K562 (cell line): Measurements from ENCODE around the gene PDF. TPM values are rescaled to one million over a fixed set of nuclear protein-coding genes. Genes with fewer than 3 reads are reported as not detected.

Source experiments
- EGR1 ChIP-seq: fragments of 450-650 bp; conservative IDR thresholded peaks from 2 replicates; pipeline ENCODE4 v1.6.1; 2017; ENCODE audit warnings: mild to moderate bottlenecking
- MGA ChIP-seq: fragments of 450-650 bp; IDR thresholded peaks from 2 replicates; pipeline ENCODE4 v1.6.1; 2016; ENCODE audit warnings: mild to moderate bottlenecking, moderate library complexity
- STAG1 ChIP-seq: sonication (generic); formaldehyde crosslinking; IDR thresholded peaks from 2 replicates; pipeline ENCODE4 v1.5.0; 2020; ENCODE audit warnings: missing genetic modification reagents, borderline replicate concordance
- ZNF146 ChIP-seq: IDR thresholded peaks from one replicate; pipeline ENCODE4 v1.6.1; 2018; ENCODE audit warnings: missing compliant biosample characterization; ENCODE audit not compliant: unreplicated experiment
- ZNF586 ChIP-seq: fragments of 450-650 bp; formaldehyde crosslinking; conservative IDR thresholded peaks from 2 replicates; pipeline ENCODE4 v1.4.0; 2020; ENCODE audit warnings: mild to moderate bottlenecking, moderate library complexity
- polyA plus RNA-seq, 8 experiments: library from polyadenylated mRNA; depleted of rRNA in 4 of 8; stranded (reverse) in 5 of 8; unstranded in 3 of 8; fragments of >200 nt; fragmentation: Nextera tagmentation in 2 of 8; fragmentation: Illumina TruSeq in 1 of 8; extraction: Ambion mirVana in 2 of 8; extraction: Trizol in 1 of 8; gene quantifications; 2 replicates each; pipeline versions ENCODE4 v1.2.1 to v1.2.3, GENCODE V29; 2011 to 2014; ENCODE audit warnings: inconsistent platforms in 1 of 8, missing spikeins in 1 of 8
- total RNA-seq, 7 experiments: library from RNA; depleted of rRNA in 6 of 7; stranded (reverse); fragments of >200 nt in 6 of 7; fragmentation: Illumina TruSeq in 2 of 7; extraction: Trizol in 2 of 7; gene quantifications; 2 replicates each; pipeline versions ENCODE4 v1.2.1 to v1.2.3, GENCODE V29; 2011 to 2021; ENCODE audit warnings: low replicate concordance in 1 of 7
- TF ChIP-seq, protein P1 (sequence below): fragments of 450-650 bp; formaldehyde crosslinking; IDR thresholded peaks from 2 replicates; pipeline ENCODE4 v1.4.0; 2020; ENCODE audit warnings: mild to moderate bottlenecking, mixed read lengths
- TF ChIP-seq, protein P2 (sequence below): fragments of 250-450 bp; sonication (Bioruptor Pico); IDR thresholded peaks from 2 replicates; pipeline ENCODE4 v1.4.0; 2020

The PDF gene
- total and polyA plus RNA-seq, 9 of the 15 experiments (the other 6 are each of a cell fraction or from before 2014, with no cell fraction given), result 0.15 to 72.4 (median 5.6) TPM

GRCh38 chr16:69330286-69331109 lies at the start of gene PDF (continued):
- TF ChIP-seq, protein P1, sequence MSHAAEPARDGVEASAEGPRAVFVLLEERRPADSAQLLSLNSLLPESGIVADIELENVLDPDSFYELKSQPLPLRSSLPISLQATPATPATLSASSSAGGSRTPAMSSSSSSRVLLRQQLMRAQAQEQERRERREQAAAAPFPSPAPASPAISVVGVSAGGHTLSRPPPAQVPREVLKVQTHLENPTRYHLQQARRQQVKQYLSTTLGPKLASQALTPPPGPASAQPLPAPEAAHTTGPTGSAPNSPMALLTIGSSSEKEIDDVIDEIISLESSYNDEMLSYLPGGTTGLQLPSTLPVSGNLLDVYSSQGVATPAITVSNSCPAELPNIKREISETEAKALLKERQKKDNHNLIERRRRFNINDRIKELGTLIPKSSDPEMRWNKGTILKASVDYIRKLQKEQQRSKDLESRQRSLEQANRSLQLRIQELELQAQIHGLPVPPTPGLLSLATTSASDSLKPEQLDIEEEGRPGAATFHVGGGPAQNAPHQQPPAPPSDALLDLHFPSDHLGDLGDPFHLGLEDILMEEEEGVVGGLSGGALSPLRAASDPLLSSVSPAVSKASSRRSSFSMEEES, result no peak
- TF ChIP-seq STAG1 (CRISPR knock-in tag) (peak; percentile 33; the same call in 1 of the 2 replicates), ZNF146 (CRISPR knock-in tag) (no peak), EGR1 (no peak), ZNF586 (CRISPR knock-in tag) (no peak), MGA (peak; percentile 77)
- TF ChIP-seq, protein P2, sequence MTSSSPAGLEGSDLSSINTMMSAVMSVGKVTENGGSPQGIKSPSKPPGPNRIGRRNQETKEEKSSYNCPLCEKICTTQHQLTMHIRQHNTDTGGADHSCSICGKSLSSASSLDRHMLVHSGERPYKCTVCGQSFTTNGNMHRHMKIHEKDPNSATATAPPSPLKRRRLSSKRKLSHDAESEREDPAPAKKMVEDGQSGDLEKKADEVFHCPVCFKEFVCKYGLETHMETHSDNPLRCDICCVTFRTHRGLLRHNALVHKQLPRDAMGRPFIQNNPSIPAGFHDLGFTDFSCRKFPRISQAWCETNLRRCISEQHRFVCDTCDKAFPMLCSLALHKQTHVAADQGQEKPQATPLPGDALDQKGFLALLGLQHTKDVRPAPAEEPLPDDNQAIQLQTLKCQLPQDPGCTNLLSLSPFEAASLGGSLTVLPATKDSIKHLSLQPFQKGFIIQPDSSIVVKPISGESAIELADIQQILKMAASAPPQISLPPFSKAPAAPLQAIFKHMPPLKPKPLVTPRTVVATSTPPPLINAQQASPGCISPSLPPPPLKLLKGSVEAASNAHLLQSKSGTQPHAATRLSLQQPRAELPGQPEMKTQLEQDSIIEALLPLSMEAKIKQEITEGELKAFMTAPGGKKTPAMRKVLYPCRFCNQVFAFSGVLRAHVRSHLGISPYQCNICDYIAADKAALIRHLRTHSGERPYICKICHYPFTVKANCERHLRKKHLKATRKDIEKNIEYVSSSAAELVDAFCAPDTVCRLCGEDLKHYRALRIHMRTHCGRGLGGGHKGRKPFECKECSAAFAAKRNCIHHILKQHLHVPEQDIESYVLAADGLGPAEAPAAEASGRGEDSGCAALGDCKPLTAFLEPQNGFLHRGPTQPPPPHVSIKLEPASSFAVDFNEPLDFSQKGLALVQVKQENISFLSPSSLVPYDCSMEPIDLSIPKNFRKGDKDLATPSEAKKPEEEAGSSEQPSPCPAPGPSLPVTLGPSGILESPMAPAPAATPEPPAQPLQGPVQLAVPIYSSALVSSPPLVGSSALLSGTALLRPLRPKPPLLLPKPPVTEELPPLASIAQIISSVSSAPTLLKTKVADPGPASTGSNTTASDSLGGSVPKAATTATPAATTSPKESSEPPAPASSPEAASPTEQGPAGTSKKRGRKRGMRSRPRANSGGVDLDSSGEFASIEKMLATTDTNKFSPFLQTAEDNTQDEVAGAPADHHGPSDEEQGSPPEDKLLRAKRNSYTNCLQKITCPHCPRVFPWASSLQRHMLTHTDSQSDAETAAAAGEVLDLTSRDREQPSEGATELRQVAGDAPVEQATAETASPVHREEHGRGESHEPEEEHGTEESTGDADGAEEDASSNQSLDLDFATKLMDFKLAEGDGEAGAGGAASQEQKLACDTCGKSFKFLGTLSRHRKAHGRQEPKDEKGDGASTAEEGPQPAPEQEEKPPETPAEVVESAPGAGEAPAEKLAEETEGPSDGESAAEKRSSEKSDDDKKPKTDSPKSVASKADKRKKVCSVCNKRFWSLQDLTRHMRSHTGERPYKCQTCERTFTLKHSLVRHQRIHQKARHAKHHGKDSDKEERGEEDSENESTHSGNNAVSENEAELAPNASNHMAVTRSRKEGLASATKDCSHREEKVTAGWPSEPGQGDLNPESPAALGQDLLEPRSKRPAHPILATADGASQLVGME (CRISPR knock-in tag), result no peak
